Bone marrow (tissue), 2 donors: Measurements from ENCODE around the gene ESRRB.

ENCODE experiments used
- DNase-seq, 2 donors: peaks; one replicate each; lab custom pipeline; 2025; lab: John Stamatoyannopoulos, UW

The ESRRB gene

GRCh38 chr14:76352639-76353281 lies 23.2 kb upstream of the ESRRB start:
- DNase-seq, result peak; percentile 18 to 51

GRCh38 chr14:76354310-76354709 lies 21.6 kb upstream of the ESRRB start:
- DNase-seq, result no peak

- DNase-seq, result no peak
Observed at GRCh38 chr14:76355771-76356170, 20.2 kb upstream of the ESRRB start.

DNA sequence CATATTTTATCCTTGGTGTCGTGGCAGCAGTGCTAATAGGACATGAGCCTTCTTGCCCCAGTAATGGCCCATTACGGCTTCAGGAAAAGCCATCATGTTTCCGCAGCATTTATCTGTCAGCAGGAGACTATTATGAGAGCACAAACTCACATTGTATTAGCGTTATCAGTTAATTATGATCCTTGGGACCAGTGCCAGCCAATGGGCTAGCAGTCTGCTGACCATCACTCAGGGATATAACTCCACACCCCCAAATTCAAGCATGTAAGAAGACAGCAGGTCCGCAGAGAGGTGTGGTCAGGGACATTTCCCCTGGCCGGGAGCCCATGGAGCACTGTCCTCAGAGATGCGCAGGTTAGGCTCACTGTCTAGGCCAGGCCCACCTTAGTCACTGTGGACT lies 4.9 kb upstream of the ESRRB start:
- no peak for DNase-seq

DNA sequence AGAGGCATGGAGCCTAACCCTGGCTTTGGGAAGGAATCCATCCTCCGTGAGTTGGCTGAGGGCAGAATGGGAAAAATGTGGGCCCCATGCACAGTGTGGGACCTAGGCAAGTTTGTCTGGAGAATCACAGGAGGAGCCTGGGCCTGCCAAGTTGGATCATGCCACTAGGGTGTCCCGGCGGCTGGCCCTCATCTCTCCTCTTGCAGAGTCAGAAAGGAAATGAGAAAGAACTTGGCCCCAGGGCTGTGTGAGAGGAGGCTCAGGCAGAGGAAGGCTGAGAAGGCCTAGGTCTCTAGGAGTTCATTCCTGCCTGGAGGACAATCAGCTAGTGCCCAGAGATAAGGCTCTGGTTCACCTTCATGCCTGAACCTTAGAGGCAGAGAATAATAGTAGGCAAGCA lies 2.5 kb upstream of the ESRRB start:
- DNase-seq, result no peak

DNA sequence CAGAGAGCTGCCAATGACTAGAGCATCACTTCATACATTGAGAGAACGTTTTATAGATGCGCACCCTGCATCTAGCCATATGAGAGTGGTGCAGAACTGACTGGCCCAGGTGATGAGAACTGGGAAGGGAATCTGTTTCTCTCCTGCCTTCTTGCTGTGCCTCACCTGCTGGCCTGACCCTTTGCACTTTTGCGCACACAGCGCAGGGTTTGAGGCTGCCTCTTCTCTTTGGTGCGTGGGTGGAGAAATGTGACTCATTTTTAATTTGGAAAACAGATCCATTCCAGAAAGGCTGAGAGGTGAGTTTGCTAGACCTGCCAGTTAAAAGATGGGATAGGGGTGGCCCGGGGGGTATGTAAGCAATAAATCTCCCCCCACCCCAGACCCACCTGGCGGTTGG lies 453 bp upstream of the ESRRB start:
- DNase-seq, result no peak

- DNase-seq, result no peak
Observed at GRCh38 chr14:76376409-76376877, 506 bp downstream of the ESRRB start.

DNA sequence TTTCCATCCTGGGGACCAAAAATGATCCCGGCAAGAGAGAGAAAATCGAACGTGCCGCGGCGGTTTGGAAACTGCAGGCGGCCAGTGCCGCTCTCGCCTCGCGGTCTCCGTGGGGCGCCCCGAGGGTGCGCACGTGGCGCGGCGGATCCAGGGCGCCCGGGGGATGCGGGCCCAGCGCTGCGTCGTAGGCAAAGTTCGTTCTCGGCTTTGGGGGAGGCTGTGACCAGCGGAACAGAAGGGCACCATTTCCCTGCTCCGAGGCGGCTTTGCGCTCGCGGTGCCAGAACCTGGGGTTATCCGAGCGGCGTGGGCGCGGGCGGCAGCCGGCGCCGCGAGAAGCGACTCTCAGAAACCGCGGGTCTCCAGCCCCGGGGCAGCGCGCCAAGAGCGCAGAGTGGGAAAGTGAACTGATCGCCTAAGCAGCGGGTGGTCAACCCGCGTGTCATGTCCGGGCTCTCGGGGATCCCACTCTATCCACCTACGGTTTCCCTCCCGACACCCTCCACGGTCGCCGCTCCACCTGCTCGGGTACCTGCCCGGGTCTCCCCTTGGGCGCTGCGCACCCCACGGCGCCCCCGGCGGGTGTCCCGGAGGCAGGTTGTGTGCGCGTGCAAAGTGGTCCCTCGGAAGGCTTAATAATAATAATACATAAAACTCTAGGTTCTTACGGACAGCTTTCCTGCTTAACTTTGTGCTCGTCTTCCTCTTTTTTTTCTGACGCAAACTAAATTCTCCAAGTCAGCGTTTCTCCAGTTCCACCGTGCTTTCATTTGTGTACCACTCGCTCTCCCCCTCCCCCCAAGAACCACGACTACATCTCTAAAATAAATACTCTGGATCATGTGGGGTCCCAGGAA lies 1.2 kb downstream of the ESRRB start:
- DNase-seq, result no peak

DNA sequence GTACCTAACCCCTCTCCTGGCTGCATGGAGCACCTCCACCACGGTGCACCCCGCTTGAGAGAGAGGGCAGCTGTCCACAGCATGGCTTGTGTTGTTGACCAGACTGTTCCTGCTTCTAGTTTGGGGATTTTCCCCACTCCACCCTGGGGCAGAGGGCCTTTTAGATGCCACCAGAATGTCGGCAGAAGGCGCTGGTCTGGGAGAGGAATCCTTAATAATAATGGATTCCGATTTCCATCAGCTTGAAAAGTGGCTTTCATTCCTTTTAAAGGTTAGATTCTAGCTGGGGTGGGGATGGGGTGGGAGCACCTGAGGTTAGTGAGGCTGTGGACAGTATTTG lies 1.8 kb downstream of the ESRRB start:
- DNase-seq, result no peak

DNA sequence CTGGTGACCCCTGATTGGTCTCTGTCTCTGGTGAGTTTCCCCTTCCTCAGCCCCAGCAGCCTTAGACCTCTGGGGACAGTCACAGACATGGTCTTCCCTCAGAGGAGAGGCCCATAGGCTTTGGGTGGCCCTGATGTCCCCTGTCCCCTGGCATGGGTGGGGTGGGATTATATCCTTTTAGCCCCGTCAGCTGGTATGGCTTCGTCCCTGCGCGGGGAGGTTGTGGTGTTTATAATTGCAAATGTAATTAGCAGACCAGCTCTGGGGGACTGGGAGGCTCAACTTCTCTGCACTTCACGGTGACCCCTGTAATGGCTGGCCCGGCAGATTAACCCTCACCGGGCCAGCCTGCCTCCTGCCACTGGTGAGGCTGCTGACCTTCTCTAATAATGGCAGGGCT lies 5.1 kb downstream of the ESRRB start:
- no peak for DNase-seq

DNA sequence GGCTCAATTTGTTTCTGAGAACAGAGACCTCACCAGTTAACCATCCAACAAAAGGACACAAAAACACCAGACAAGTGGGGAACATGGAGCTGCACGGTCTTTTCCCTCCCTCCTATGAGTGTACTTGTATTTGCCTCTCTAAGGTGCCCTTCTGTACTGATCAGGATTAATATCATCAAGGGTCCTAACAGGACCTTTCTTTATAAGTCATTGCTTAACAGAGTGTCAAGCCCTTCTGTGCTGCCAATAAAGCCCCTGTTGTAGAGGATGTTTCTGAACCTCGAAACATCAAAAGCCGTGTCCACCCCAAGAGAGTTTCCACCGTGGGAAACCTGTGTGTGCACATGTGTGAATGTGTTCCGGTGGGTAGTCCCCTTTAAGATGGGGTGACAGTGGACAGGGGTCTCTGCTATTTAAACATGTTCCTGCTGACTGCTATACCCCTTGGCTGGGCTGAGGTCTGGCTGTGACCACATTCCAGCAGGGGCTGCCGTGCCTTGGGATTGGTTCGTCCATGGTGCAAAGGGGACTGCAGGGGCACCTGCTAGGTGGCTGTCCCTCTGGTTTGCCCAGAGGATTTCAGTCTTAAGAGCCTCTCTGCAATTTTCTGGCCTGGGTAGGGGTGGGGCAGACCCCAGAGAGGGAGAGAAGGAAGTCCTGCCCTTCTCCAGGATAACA lies 6.0 kb downstream of the ESRRB start:
- DNase-seq, result no peak

DNA sequence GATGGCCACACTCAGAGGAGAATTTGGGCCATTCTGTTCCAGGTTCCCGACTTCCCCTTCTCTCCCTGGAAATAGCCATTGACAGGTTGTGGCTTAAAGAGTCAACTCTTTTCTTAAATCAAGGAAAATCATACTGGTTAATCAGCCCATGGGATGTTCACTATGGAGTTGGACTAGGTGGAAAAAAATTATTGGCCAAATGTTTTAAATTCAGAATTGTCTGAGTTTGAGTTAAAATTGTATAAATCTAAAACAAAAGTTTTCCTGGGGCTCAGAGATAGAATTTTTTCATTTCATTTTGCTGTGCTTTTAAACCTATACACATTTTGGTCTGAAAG lies 6.5 kb downstream of the ESRRB start:
- no peak for DNase-seq

GRCh38 chr14:76385435-76385834 lies 9.5 kb downstream of the ESRRB start:
- DNase-seq, result no peak

- DNase-seq, result peak; percentile 10 to 46
Observed at GRCh38 chr14:76386944-76387782, 11.2 kb downstream of the ESRRB start.

DNA sequence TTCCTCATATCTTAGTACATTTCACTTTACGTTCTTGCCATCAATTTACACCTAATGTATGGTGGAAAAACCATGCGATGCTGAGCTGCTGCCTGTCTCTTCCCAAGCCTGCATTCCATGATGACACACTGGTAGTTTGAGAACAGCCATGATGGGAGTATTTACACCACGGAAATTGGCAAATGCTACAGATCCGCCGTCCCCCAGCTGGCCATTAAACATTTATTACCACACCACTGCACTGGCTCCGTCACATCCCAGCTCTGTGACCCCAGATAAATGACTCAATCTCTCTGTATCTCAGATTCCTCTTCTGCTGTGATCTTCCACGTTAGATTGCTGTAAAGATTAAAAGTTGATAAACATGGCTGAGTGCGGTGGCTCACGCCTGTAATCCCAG lies 13.9 kb downstream of the ESRRB start:
- no peak for DNase-seq

DNA sequence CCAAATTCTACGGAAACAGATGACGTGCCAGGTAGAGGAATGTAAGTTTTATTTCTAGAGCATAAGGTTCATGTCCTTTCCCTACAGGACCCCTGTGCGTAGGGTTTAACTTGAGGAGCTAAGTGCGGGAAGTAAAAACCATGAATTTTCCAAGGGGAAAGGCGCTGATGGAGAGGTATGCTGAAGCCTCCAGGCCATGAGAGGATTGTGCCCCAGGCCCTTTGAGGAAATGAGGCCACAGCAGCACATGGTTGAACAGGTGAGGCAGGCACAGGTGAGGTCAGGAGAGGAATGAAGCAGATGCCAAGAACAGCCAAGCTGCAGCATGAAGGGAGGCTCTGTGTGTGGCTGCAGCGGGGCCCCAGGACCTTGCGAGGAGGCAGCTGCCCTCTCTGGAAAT lies 14.7 kb downstream of the ESRRB start:
- no peak for DNase-seq

DNA sequence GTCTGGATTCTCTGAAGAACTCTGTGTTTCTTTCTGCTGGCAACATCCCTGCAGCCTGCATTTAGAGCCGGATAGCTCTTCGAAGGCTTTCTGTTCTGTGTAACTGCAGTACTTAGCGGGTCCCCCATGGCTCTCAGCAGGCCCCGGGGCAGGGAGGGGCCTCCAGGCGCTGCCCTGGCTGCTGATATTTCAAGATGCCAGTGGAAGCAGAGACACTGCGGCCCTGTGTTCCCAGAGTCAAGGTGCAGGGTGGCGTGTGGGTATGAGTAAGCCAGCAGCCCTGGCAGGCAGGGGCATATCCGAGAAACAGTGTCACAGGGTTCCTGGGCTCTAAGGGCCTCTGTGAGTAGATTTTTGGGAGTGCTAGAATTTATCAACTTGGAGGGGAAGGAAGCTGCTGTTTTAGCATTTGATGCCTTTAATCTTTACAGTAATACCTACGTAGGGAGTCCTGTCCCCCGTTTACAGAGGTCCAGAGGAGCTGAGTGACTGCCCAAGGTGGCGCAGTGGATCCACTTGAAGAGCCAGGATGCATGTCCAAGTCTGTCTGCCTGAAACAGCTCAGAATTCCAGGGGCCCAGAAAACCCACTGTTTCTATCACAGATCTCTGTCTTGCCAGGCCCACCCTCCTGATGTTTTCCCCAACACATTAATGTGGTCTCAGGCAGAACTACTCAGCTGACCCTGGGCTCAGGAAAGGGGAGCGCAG lies 16.2 kb downstream of the ESRRB start:
- DNase-seq, result no peak

DNA sequence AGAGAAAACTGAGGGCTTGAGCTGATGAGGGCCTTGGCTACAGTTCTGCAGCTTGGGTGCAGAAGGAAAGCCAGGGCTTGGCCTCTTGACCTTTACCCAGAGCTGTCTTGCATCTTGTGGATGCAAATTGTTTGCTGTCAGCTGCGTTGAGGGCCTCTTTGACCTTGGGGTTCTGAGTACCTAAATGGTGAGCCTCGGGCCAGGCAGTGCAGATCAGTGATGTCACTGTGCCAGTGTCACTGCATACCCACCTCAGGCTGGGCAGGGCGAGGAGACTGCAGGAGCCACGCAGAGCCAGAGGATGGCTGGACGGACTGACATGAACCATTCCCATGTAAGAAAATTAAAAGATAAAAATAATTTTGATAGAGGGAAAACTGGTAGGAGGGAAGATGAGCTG lies 18.6 kb downstream of the ESRRB start:
- no peak for DNase-seq

DNA sequence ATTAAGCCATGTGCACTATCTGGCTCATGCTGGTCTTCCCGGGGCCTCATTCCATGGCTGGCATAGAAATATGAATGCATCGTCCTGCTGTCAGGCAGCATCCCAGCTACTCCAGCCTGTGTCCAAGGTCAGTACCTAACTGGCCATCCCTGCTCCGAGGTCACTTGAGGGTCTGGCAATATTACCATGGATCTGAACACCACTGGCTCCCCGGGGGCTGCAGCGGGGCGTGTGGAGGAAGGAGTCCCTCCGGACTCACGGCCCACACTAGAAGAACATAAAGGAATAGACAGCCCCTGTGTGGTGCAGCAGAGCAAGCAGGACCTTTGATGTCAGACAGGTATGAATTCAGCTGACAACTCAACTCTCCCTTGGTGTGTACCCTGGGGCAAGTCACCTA lies 19.2 kb downstream of the ESRRB start:
- DNase-seq, result no peak

GRCh38 chr14:76396714-76397187 lies 20.8 kb downstream of the ESRRB start:
- no peak for DNase-seq

- no peak for DNase-seq
Observed at GRCh38 chr14:76405627-76406026, 29.7 kb downstream of the ESRRB start.
